SH-SY5Y (cell line): Measurements from ENCODE around the gene CDK18.

Experiments
- GATA2 ChIP-seq: IDR thresholded peaks from 2 replicates; pipeline ENCODE4 v1.6.1; 2011; ENCODE audit warnings: mild to moderate bottlenecking, low read depth, low read length
- GATA3 ChIP-seq: IDR thresholded peaks from 2 replicates; pipeline ENCODE4 v1.6.1; 2011; ENCODE audit warnings: low read depth, mild to moderate bottlenecking, low read length, moderate library complexity

DNA sequence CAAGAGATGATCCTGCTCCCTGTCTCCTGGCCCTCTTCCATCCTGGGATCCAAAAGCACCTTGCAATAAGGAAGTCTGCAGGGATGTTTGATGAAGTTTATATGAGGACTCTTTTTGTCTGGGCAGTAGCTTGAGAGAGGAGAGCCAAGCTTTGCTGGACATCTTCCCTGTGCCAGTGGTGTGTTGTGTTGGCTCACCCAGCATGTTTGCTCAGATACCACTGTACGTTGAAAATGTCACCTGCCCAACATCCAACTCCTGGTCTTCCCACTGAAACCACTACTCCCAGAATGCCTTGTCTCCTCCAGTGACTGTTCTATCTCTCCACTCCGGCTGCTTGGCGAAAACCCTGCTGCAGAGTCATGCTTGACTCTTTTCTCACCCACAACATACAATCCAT is 12.8 kb downstream of the CDK18 start:
- no peak for TF ChIP-seq GATA2
- TF ChIP-seq GATA3 = no peak
